ENCODE measurements around the gene MAML2. TPM values are rescaled to one million over a fixed set of nuclear protein-coding genes. Genes with fewer than 3 reads are reported as not detected.

Gene MAML2
- total RNA-seq, 1 donor from 2014 or later: 18.7 TPM

GRCh38 chr11:96263238-96263763 is 79.7 kb downstream of the MAML2 start:
- no peak overlapping the region for H3K27ac Mint-ChIP-seq (ENCODE audit: unreplicated experiment)
- no peak overlapping the region for H3K4me3 Mint-ChIP-seq
- no peaks in the 10 kb centered on the region for H3K9me3 Mint-ChIP-seq
- H3K4me1 Mint-ChIP-seq: peaks cover 59% of the 10 kb centered on the region
- no peak for DNase-seq (ENCODE audit: low read depth, low spot score)
- peaks cover 4% of the 10 kb centered on the region for H3K36me3 Mint-ChIP-seq (ENCODE audit: low read depth)
- no peak for TF ChIP-seq CTCF (conservative IDR thresholded peaks at IDR 0.05)
- no peaks in the 10 kb centered on the region for H3K27me3 Mint-ChIP-seq (ENCODE audit: low read depth)

GRCh38 chr11:96260532-96260931 is 82.5 kb downstream of the MAML2 start:
- no peak for TF ChIP-seq CTCF (conservative IDR thresholded peaks at IDR 0.05)
- Mint-ChIP-seq H3K4me1 (peaks cover 71% of the 10 kb centered on the region), H3K27me3 (ENCODE audit: low read depth) (no peaks in the 10 kb centered on the region), H3K4me3 (no peak overlapping the region), H3K9me3 (no peaks in the 10 kb centered on the region), H3K27ac (ENCODE audit: unreplicated experiment) (no peak overlapping the region), H3K36me3 (ENCODE audit: low read depth) (peaks cover 3% of the 10 kb centered on the region)
- no peak for DNase-seq (ENCODE audit: low read depth, low spot score)

GRCh38 chr11:96260067-96260511 is 82.9 kb downstream of the MAML2 start:
- Mint-ChIP-seq H3K36me3 (ENCODE audit: low read depth) (peaks cover 3% of the 10 kb centered on the region), H3K27me3 (ENCODE audit: low read depth) (no peaks in the 10 kb centered on the region), H3K9me3 (no peaks in the 10 kb centered on the region), H3K4me3 (no peak overlapping the region), H3K27ac (ENCODE audit: unreplicated experiment) (no peak overlapping the region), H3K4me1 (peaks cover 73% of the 10 kb centered on the region)
- DNase-seq (ENCODE audit: low read depth, low spot score): no peak
- no peak for TF ChIP-seq CTCF (conservative IDR thresholded peaks at IDR 0.05)

- TF ChIP-seq CTCF (conservative IDR thresholded peaks at IDR 0.05): no peak
- Mint-ChIP-seq H3K36me3 (ENCODE audit: low read depth) (peaks cover 3% of the 10 kb centered on the region), H3K27me3 (ENCODE audit: low read depth) (no peaks in the 10 kb centered on the region), H3K4me1 (peaks cover 72% of the 10 kb centered on the region), H3K9me3 (no peaks in the 10 kb centered on the region), H3K4me3 (no peak overlapping the region), H3K27ac (ENCODE audit: unreplicated experiment) (no peak overlapping the region)
- no peak for DNase-seq (ENCODE audit: low read depth, low spot score)
These were observed 83.7 kb downstream of the MAML2 start for GRCh38 chr11:96259134-96259830.

- Mint-ChIP-seq H3K36me3 (ENCODE audit: low read depth) (peaks cover 3% of the 10 kb centered on the region), H3K27ac (ENCODE audit: unreplicated experiment) (no peak overlapping the region), H3K4me1 (peaks cover 72% of the 10 kb centered on the region), H3K9me3 (no peaks in the 10 kb centered on the region), H3K4me3 (no peak overlapping the region), H3K27me3 (ENCODE audit: low read depth) (no peaks in the 10 kb centered on the region)
- DNase-seq (ENCODE audit: low read depth, low spot score): no peak
- TF ChIP-seq CTCF (conservative IDR thresholded peaks at IDR 0.05): no peak
These were observed 84.7 kb downstream of the MAML2 start for GRCh38 chr11:96257972-96258934.
